Raji (cell line): ENCODE results near the gene SHCBP1L.

ENCODE experiments used
- POLR2A ChIP-seq: IDR thresholded peaks from 2 replicates; pipeline ENCODE4 v1.6.1; 2011; ENCODE audit warnings: low read depth, low read length, control low read depth; ENCODE audit not compliant: insufficient read depth

SHCBP1L gene

DNA sequence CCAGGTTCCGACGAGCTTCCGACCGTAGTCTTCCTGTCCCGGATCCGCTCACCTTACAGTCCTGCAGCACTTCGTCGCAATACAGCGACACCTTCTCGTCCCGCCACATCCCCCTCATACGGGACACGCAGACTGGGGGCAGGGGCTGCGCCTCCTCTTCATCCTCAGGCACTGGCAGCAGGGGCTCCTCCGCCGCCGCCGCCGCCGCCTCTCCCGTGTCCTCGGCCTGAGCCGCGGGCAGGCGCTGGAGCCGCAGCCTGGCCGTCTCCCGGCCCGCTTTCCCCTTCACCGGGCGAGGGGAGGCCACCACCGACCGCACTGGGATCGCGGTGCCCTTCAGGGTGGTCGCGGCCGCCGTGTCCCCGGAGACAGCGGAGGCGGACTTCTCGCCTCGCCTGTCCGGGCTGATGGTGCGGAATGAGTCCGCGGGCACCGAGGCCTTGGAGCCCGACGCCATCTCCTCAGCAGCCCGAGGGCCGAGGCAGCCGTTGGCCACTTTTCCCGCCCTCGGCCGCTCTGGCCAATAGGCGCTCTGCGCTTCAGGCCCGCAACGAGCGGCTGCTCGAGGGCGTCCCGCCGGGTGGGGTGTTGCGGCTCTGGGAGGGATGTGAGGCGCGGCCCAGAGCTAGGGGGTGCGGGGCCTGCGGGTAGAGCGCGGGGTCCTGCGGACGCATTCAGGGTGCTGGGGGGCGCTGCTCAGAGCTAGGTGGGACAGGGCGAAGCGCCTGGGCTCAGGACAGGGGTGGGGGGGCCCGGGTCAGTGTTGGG, at the start of gene SHCBP1L:
Gene SHCBP1L (minus strand): TSS at position 490 of the 768 bp plus-strand sequence. CDS start 33 bp downstream, at position 457.
- no peak for TF ChIP-seq POLR2A

- TF ChIP-seq POLR2A: no peak
Observed at GRCh38 chr1:183002267-183002666, 49.3 kb upstream of the SHCBP1L start.

- TF ChIP-seq POLR2A: no peak
Observed at GRCh38 chr1:183000167-183000962, 47.4 kb upstream of the SHCBP1L start.

- no peak for TF ChIP-seq POLR2A
Observed at GRCh38 chr1:182998482-182998881, 45.5 kb upstream of the SHCBP1L start.

DNA sequence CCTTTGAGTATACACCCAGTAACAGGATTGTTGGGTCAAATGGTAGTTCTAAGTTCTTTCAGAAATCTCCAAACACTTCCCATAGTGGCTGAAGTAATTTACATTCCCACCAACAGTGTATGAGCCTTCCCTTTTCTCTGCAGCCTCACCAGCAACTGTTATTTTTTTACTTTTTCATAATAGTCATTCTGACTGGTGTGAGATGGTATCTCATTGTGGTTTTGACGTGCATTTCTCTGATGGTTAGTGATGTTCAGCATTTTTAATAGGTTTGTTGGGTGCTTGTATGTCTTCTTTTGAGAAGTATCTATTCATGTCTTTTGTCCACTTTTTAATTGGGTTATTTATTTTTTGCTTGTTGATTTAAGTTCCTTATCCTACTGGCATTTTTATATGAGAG, 43.9 kb upstream of the SHCBP1L start:
- TF ChIP-seq POLR2A: no peak

DNA sequence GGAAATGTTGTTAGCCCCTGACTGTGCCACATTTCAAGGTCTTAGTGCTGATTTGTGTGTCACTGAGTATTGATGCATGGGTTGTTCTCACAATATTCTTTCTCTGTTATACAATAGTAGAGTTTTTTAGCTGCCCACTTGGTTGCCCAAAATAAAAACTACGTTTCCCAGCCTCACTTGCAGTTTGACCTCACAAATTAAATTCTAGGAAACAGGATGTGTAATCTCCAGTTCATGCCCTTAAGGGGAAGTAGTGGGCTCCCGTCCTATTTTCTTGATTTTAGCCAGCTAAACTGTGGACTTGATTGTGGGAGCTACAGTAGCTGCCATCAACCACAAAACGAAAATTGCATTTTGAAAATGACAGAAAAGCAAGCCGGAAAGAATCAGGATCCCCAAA, 42.9 kb upstream of the SHCBP1L start:
- no peak for TF ChIP-seq POLR2A

- no peak for TF ChIP-seq POLR2A
Observed at GRCh38 chr1:182993746-182994145, 40.8 kb upstream of the SHCBP1L start.

DNA sequence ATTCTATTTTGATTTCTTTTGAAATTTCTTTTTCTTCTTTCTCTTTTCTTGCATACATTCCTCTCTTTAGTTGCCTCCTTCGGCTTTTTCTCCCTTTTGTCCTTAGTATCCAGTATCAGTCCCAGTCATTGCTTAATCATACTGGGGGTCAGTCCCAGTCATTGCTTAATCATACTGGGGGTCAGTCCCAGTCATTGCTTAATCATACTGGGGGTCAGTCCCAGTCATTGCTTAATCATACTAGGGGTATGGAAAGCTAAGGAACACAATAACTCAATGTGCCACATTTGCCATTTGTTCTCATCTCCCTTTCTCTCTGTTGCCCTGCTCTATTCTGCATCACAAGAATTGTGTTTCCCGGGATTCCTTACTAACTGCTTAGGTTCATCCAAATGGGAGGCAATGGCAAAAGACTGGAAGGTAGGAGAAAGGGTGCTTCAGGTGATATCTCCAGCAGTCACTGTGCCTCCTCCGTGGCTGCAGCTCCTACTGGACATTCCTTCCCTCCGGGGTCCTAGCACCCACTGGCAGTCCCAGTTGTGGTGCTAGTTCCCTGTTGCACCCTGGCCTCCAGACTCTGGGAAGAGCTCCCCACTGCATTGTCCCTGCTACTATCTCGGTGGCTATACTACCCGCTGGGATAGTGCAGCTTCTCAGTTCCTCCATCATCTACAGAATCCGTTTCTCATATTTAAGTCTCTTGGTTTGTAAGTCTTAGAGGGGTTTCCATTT, 37.6 kb upstream of the SHCBP1L start:
- TF ChIP-seq POLR2A: no peak

- no peak for TF ChIP-seq POLR2A
Observed at GRCh38 chr1:182985876-182986275, 32.9 kb upstream of the SHCBP1L start.

DNA sequence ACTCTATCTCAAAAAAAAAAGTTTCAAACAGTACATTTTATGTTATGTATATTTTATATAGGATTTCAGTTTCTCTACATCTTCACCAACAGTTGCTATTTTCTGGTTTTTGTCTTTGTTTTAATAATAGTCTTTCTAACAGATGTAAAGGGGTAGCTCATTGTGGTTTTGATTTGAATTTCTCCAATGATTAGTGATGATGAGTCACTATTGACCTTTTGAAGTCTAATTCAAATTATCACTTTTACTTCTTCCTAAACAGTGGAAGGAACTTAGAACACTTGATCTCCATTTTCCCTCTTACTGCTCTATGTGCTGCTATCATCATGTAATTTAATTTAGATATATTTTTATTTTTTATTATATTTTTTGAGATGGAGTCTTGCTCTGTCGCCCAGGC, 31.7 kb upstream of the SHCBP1L start:
- no peak for TF ChIP-seq POLR2A

GRCh38 chr1:182984138-182984537, 31.2 kb upstream of the SHCBP1L start:
- TF ChIP-seq POLR2A: no peak

DNA sequence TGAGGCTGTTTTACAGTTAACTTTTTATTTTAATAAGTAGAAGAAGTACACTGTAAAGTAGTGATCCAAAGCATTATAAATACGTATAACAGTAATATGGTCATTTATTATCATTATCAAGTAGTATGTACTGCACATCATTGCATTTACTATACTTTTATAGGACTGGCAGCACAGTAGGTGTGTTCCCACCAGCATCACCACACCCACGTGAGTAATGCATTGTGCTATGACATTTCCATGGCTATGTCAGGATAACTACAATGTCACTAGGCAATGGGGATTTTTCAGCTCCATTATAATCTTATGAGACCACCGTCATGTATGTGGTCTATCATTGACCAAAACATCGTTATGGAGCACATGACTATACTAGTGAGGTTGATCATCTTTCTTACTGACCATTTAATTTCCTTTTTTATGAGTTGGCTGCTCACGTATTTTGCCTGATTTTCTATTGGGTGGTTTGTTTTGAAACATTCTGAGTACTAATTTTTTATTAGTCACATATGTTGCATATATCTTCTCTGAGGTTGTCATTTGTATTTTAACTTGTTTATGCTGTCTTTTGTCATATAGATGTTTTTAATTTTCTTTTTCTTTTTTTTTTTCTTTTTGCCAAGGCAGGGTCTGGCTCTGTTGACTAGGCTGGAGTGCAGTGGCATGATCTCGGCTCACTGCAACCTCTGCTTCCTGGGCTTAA, 25.3 kb upstream of the SHCBP1L start:
- TF ChIP-seq POLR2A: no peak

GRCh38 chr1:182977480-182977879, 24.5 kb upstream of the SHCBP1L start:
- no peak for TF ChIP-seq POLR2A

- no peak for TF ChIP-seq POLR2A
Observed at GRCh38 chr1:182974506-182975191, 21.7 kb upstream of the SHCBP1L start.
